Measurements from ENCODE around the gene EPHA3.

The EPHA3 gene

GRCh38 chr3:89232155-89232554, 124.7 kb downstream of the EPHA3 start:
- DNase-seq: no peak
- WGBS: 96% methylated on average over 2 of the region's 2 CpGs
- no peak overlapping the region for H2AK5ac ChIP-seq (ENCODE audit: low read length, severe bottlenecking)
- H3K23ac ChIP-seq (ENCODE audit: low read length in 2 of 2): no peak overlapping the region
- no peak overlapping the region for H4K91ac ChIP-seq (ENCODE audit: low read length)
- H3K9me3 ChIP-seq (ENCODE audit: control insufficient read depth, low read length): no peaks in the 10 kb centered on the region
- no peak overlapping the region for H4K8ac ChIP-seq (ENCODE audit: low read length)
- H3K27me3 ChIP-seq (ENCODE audit: control insufficient read depth in 1 of 2, insufficient read depth in 1 of 2, low read length in 2 of 2): no peaks in the 10 kb centered on the region
- H3K18ac ChIP-seq (ENCODE audit: low read depth in 1 of 2, low read length in 2 of 2): no peak overlapping the region
- no peak overlapping the region for H3K9ac ChIP-seq (ENCODE audit: low read length)
- no peak overlapping the region for H2AFZ ChIP-seq (ENCODE audit: low read depth, low read length)
- H3K4ac ChIP-seq (ENCODE audit: low read depth in 1 of 2, low read length in 2 of 2): no peak overlapping the region
- H2BK5ac ChIP-seq (ENCODE audit: low read depth, low read length, poor library complexity, severe bottlenecking): no peak overlapping the region
- H3K14ac ChIP-seq (ENCODE audit: low read length in 2 of 2): no peak overlapping the region
- no peak overlapping the region for H2BK120ac ChIP-seq (ENCODE audit: low read depth, low read length)
- no peak overlapping the region for H2BK12ac ChIP-seq (ENCODE audit: low read length in 2 of 2)
- H3K79me1 ChIP-seq (replicated peaks; ENCODE audit: low read length, poor library complexity, severe bottlenecking): no peaks in the 10 kb centered on the region
- H3K4me2 ChIP-seq (ENCODE audit: low read length, poor library complexity, severe bottlenecking): no peak overlapping the region
- H3K36me3 ChIP-seq (ENCODE audit: control insufficient read depth in 1 of 2, insufficient read depth in 2 of 2, low read depth in 1 of 2, low read length in 2 of 2): no peaks in the 10 kb centered on the region
- no peaks in the 10 kb centered on the region for H3K4me1 ChIP-seq (ENCODE audit: control insufficient read depth, insufficient read depth, low read depth, low read length)
- H3K4me3 ChIP-seq (ENCODE audit: insufficient read depth in 1 of 2, low read depth in 1 of 2, low read length in 2 of 2): no peak overlapping the region
- no peak overlapping the region for H3K27ac ChIP-seq (ENCODE audit: low read length, poor library complexity, severe bottlenecking)
- no peak overlapping the region for H2BK15ac ChIP-seq (ENCODE audit: low read depth, poor library complexity, severe bottlenecking)

GRCh38 chr3:89234620-89235019, 127.2 kb downstream of the EPHA3 start:
- no peak overlapping the region for H3K4me2 ChIP-seq (ENCODE audit: low read length, poor library complexity, severe bottlenecking)
- H3K4me1 ChIP-seq (ENCODE audit: control insufficient read depth, insufficient read depth, low read depth, low read length): no peaks in the 10 kb centered on the region
- no peak overlapping the region for H3K9ac ChIP-seq (ENCODE audit: low read length)
- no peak overlapping the region for H2AFZ ChIP-seq (ENCODE audit: low read depth, low read length)
- H2BK5ac ChIP-seq (ENCODE audit: low read depth, low read length, poor library complexity, severe bottlenecking): no peak overlapping the region
- no peak overlapping the region for H2BK15ac ChIP-seq (ENCODE audit: low read depth, poor library complexity, severe bottlenecking)
- no peaks in the 10 kb centered on the region for H3K9me3 ChIP-seq (ENCODE audit: control insufficient read depth, low read length)
- no peak overlapping the region for H2BK120ac ChIP-seq (ENCODE audit: low read depth, low read length)
- no peak overlapping the region for H2AK5ac ChIP-seq (ENCODE audit: low read length, severe bottlenecking)
- H4K91ac ChIP-seq (ENCODE audit: low read length): no peak overlapping the region
- no peak for DNase-seq
- H4K8ac ChIP-seq (ENCODE audit: low read length): no peak overlapping the region
- no peak overlapping the region for H3K18ac ChIP-seq (ENCODE audit: low read depth in 1 of 2, low read length in 2 of 2)
- no peak overlapping the region for H3K14ac ChIP-seq (ENCODE audit: low read length in 2 of 2)
- H3K4me3 ChIP-seq (ENCODE audit: insufficient read depth in 1 of 2, low read depth in 1 of 2, low read length in 2 of 2): no peak overlapping the region
- no peaks in the 10 kb centered on the region for H3K27me3 ChIP-seq (ENCODE audit: control insufficient read depth in 1 of 2, insufficient read depth in 1 of 2, low read length in 2 of 2)
- no peaks in the 10 kb centered on the region for H3K79me1 ChIP-seq (replicated peaks; ENCODE audit: low read length, poor library complexity, severe bottlenecking)
- H2BK12ac ChIP-seq (ENCODE audit: low read length in 2 of 2): no peak overlapping the region
- H3K23ac ChIP-seq (ENCODE audit: low read length in 2 of 2): no peak overlapping the region
- no peak overlapping the region for H3K4ac ChIP-seq (ENCODE audit: low read depth in 1 of 2, low read length in 2 of 2)
- H3K36me3 ChIP-seq (ENCODE audit: control insufficient read depth in 1 of 2, insufficient read depth in 2 of 2, low read depth in 1 of 2, low read length in 2 of 2): no peaks in the 10 kb centered on the region
- H3K27ac ChIP-seq (ENCODE audit: low read length, poor library complexity, severe bottlenecking): no peak overlapping the region

- Histone ChIP-seq H3K36me3 (ENCODE audit: control insufficient read depth in 1 of 2, insufficient read depth in 2 of 2, low read depth in 1 of 2, low read length in 2 of 2) (no peaks in the 10 kb centered on the region), H3K79me1 (replicated peaks; ENCODE audit: low read length, poor library complexity, severe bottlenecking) (no peaks in the 10 kb centered on the region), H3K27me3 (ENCODE audit: control insufficient read depth in 1 of 2, insufficient read depth in 1 of 2, low read length in 2 of 2) (no peaks in the 10 kb centered on the region), H3K9ac (ENCODE audit: low read length) (no peak overlapping the region), H3K4me1 (ENCODE audit: control insufficient read depth, insufficient read depth, low read depth, low read length) (no peaks in the 10 kb centered on the region), H3K27ac (ENCODE audit: low read length, poor library complexity, severe bottlenecking) (no peak overlapping the region), H2BK120ac (ENCODE audit: low read depth, low read length) (no peak overlapping the region), H4K8ac (ENCODE audit: low read length) (no peak overlapping the region), H2AK5ac (ENCODE audit: low read length, severe bottlenecking) (no peak overlapping the region), H2BK15ac (ENCODE audit: low read depth, poor library complexity, severe bottlenecking) (no peak overlapping the region), H3K4ac (ENCODE audit: low read depth in 1 of 2, low read length in 2 of 2) (no peak overlapping the region), H3K14ac (ENCODE audit: low read length in 2 of 2) (no peak overlapping the region), H3K18ac (ENCODE audit: low read depth in 1 of 2, low read length in 2 of 2) (no peak overlapping the region), H3K23ac (ENCODE audit: low read length in 2 of 2) (no peak overlapping the region), H2BK5ac (ENCODE audit: low read depth, low read length, poor library complexity, severe bottlenecking) (no peak overlapping the region), H2BK12ac (ENCODE audit: low read length in 2 of 2) (no peak overlapping the region), H4K91ac (ENCODE audit: low read length) (no peak overlapping the region), H3K4me2 (ENCODE audit: low read length, poor library complexity, severe bottlenecking) (no peak overlapping the region), H3K4me3 (ENCODE audit: insufficient read depth in 1 of 2, low read depth in 1 of 2, low read length in 2 of 2) (no peak overlapping the region), H2AFZ (ENCODE audit: low read depth, low read length) (no peak overlapping the region), H3K9me3 (ENCODE audit: control insufficient read depth, low read length) (no peaks in the 10 kb centered on the region)
- 94% methylated on average over 2 of the region's 2 CpGs for WGBS
- no peak for DNase-seq
Observed at GRCh38 chr3:89238846-89239245, 131.4 kb downstream of the EPHA3 start.

GRCh38 chr3:89239774-89240173, 132.4 kb downstream of the EPHA3 start:
- no peak overlapping the region for H2AFZ ChIP-seq (ENCODE audit: low read depth, low read length)
- no peaks in the 10 kb centered on the region for H3K27me3 ChIP-seq (ENCODE audit: control insufficient read depth in 1 of 2, insufficient read depth in 1 of 2, low read length in 2 of 2)
- H3K4ac ChIP-seq (ENCODE audit: low read depth in 1 of 2, low read length in 2 of 2): no peak overlapping the region
- H3K9me3 ChIP-seq (ENCODE audit: control insufficient read depth, low read length): no peaks in the 10 kb centered on the region
- H3K4me1 ChIP-seq (ENCODE audit: control insufficient read depth, insufficient read depth, low read depth, low read length): no peaks in the 10 kb centered on the region
- H4K91ac ChIP-seq (ENCODE audit: low read length): no peak overlapping the region
- no peak overlapping the region for H3K4me3 ChIP-seq (ENCODE audit: insufficient read depth in 1 of 2, low read depth in 1 of 2, low read length in 2 of 2)
- H2BK5ac ChIP-seq (ENCODE audit: low read depth, low read length, poor library complexity, severe bottlenecking): no peak overlapping the region
- H3K9ac ChIP-seq (ENCODE audit: low read length): no peak overlapping the region
- DNase-seq: no peak
- H2BK15ac ChIP-seq (ENCODE audit: low read depth, poor library complexity, severe bottlenecking): no peak overlapping the region
- H3K14ac ChIP-seq (ENCODE audit: low read length in 2 of 2): no peak overlapping the region
- no peak overlapping the region for H2BK120ac ChIP-seq (ENCODE audit: low read depth, low read length)
- H3K27ac ChIP-seq (ENCODE audit: low read length, poor library complexity, severe bottlenecking): no peak overlapping the region
- H3K79me1 ChIP-seq (replicated peaks; ENCODE audit: low read length, poor library complexity, severe bottlenecking): no peaks in the 10 kb centered on the region
- H2BK12ac ChIP-seq (ENCODE audit: low read length in 2 of 2): no peak overlapping the region
- H3K23ac ChIP-seq (ENCODE audit: low read length in 2 of 2): no peak overlapping the region
- no peaks in the 10 kb centered on the region for H3K36me3 ChIP-seq (ENCODE audit: control insufficient read depth in 1 of 2, insufficient read depth in 2 of 2, low read depth in 1 of 2, low read length in 2 of 2)
- no peak overlapping the region for H3K18ac ChIP-seq (ENCODE audit: low read depth in 1 of 2, low read length in 2 of 2)
- H3K4me2 ChIP-seq (ENCODE audit: low read length, poor library complexity, severe bottlenecking): no peak overlapping the region
- H2AK5ac ChIP-seq (ENCODE audit: low read length, severe bottlenecking): no peak overlapping the region
- no peak overlapping the region for H4K8ac ChIP-seq (ENCODE audit: low read length)
- no CpG with 5 or more reads among the region's 1 CpG for WGBS

All from mesenchymal stem cell (in vitro differentiated cells and primary cell).